ENCODE results near the gene UBE2V1. TPM values are rescaled to one million over a fixed set of nuclear protein-coding genes. Genes with fewer than 3 reads are reported as not detected.

Gene UBE2V1
- total and polyA plus RNA-seq, 2 donors from 2014 or later, result 99.1 to 105 TPM

- intact Hi-C loops (cut with DNase I), result no loop called here
- no peak overlapping the region for H3K27ac ChIP-seq (ENCODE audit: low read depth in 2 of 2, low read length in 2 of 2)
- no peaks in the 10 kb centered on the region for H3K9me3 ChIP-seq (ENCODE audit: control insufficient read depth in 2 of 3, insufficient read depth in 1 of 3, low read length in 3 of 3)
- no peak overlapping the region for H3K4me3 ChIP-seq (ENCODE audit: low read length in 3 of 3)
- no peak for TF ChIP-seq CTCF (IDR thresholded peaks at IDR 0.05; ENCODE audit: borderline replicate concordance, extremely low read depth, insufficient read depth)
- FAIRE-seq (no peak), DNase-seq (no peak)
- peaks cover 0 to 25% (median 0%) of the 10 kb centered on the region in 3 donors for H3K4me1 ChIP-seq (ENCODE audit: control insufficient read depth in 2 of 3, insufficient read depth in 2 of 3, low read depth in 1 of 3, low read length in 3 of 3)
- no peak overlapping the region for H3K9ac ChIP-seq (ENCODE audit: low read length in 3 of 3)
- H3K36me3 ChIP-seq (ENCODE audit: control insufficient read depth in 2 of 3, insufficient read depth in 3 of 3, low read length in 3 of 3), result peaks cover 0 to 20% (median 6%) of the 10 kb centered on the region in 3 donors
- no peaks in the 10 kb centered on the region for H3K27me3 ChIP-seq (ENCODE audit: control insufficient read depth, insufficient read depth, low read length)
Measured at GRCh38 chr20:50141811-50142561, 29.0 kb upstream of the UBE2V1 start.

- DNase-seq (no peak), FAIRE-seq (no peak)
- intact Hi-C loops (cut with DNase I), result no loop called here
- peaks cover 0 to 18% (median 0%) of the 10 kb centered on the region in 3 donors for H3K4me1 ChIP-seq (ENCODE audit: control insufficient read depth in 2 of 3, insufficient read depth in 2 of 3, low read depth in 1 of 3, low read length in 3 of 3)
- no peaks in the 10 kb centered on the region for H3K27me3 ChIP-seq (ENCODE audit: control insufficient read depth, insufficient read depth, low read length)
- H3K36me3 ChIP-seq (ENCODE audit: control insufficient read depth in 2 of 3, insufficient read depth in 3 of 3, low read length in 3 of 3), result peaks cover 0 to 20% (median 6%) of the 10 kb centered on the region in 3 donors
- H3K27ac ChIP-seq (ENCODE audit: low read depth in 2 of 2, low read length in 2 of 2), result no peak overlapping the region
- no peak overlapping the region for H3K9ac ChIP-seq (ENCODE audit: low read length in 3 of 3)
- H3K9me3 ChIP-seq (ENCODE audit: control insufficient read depth in 2 of 3, insufficient read depth in 1 of 3, low read length in 3 of 3), result no peaks in the 10 kb centered on the region
- no peak overlapping the region for H3K4me3 ChIP-seq (ENCODE audit: low read length in 3 of 3)
- TF ChIP-seq CTCF (IDR thresholded peaks at IDR 0.05; ENCODE audit: borderline replicate concordance, extremely low read depth, insufficient read depth), result no peak
Measured at GRCh38 chr20:50141018-50141675, 28.2 kb upstream of the UBE2V1 start.

DNA sequence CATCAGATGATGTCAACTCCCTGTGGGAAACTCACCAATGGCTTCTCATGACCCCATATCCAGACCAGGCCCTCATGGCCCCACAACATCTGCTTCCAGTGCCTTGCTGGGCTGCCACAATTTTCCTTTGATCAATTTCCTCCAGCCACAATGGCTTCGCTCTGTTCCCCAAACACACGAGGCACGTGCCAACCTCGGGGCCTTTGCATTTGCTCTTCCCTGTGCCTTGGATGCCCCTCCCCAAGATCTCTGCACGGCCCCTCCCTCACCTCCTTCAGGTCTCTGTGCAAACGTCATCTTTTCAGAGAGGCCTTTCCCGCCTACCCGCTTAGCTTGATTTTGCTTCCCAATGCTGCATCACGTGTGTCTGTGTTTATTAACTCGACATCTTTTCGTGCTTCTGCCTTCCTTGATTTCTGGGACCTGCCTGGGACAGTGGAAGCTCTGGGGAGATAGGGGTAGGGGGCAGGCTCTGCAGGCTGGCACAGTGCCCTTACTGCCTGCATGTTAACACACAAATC, 27.4 kb upstream of the UBE2V1 start:
- H3K4me1 ChIP-seq (ENCODE audit: control insufficient read depth in 2 of 3, insufficient read depth in 2 of 3, low read depth in 1 of 3, low read length in 3 of 3), result peaks cover 0 to 18% (median 0%) of the 10 kb centered on the region in 3 donors
- no peak for DNase-seq
- FAIRE-seq, result no peak
- H3K4me3 ChIP-seq (ENCODE audit: low read length in 3 of 3), result no peak overlapping the region
- H3K27ac ChIP-seq (ENCODE audit: low read depth in 2 of 2, low read length in 2 of 2), result no peak overlapping the region
- H3K36me3 ChIP-seq (ENCODE audit: control insufficient read depth in 2 of 3, insufficient read depth in 3 of 3, low read length in 3 of 3), result peaks cover 0 to 20% (median 6%) of the 10 kb centered on the region in 3 donors
- no peak overlapping the region for H3K9ac ChIP-seq (ENCODE audit: low read length in 3 of 3)
- no peak for TF ChIP-seq CTCF (IDR thresholded peaks at IDR 0.05; ENCODE audit: borderline replicate concordance, extremely low read depth, insufficient read depth)
- H3K9me3 ChIP-seq (ENCODE audit: control insufficient read depth in 2 of 3, insufficient read depth in 1 of 3, low read length in 3 of 3), result no peaks in the 10 kb centered on the region
- intact Hi-C loops (cut with DNase I), result no loop called here
- no peaks in the 10 kb centered on the region for H3K27me3 ChIP-seq (ENCODE audit: control insufficient read depth, insufficient read depth, low read length)

All from kidney (tissue), 14 donors.